GM21576 (cell line): ENCODE results near the gene SACM1L.
"Not testable (repeated sequence)": the region's sequence is repeated elsewhere in the genome, so short reads cannot be mapped to it uniquely, and the experiment has no call there.

Source experiments
- ATAC-seq: cut with Tn5 transposase; IDR thresholded peaks from one replicate; pipeline ENCODE4 v1.9.1; 2021; ENCODE audit warnings: mild to moderate bottlenecking, moderate library complexity; ENCODE audit not compliant: unreplicated experiment

SACM1L gene

DNA sequence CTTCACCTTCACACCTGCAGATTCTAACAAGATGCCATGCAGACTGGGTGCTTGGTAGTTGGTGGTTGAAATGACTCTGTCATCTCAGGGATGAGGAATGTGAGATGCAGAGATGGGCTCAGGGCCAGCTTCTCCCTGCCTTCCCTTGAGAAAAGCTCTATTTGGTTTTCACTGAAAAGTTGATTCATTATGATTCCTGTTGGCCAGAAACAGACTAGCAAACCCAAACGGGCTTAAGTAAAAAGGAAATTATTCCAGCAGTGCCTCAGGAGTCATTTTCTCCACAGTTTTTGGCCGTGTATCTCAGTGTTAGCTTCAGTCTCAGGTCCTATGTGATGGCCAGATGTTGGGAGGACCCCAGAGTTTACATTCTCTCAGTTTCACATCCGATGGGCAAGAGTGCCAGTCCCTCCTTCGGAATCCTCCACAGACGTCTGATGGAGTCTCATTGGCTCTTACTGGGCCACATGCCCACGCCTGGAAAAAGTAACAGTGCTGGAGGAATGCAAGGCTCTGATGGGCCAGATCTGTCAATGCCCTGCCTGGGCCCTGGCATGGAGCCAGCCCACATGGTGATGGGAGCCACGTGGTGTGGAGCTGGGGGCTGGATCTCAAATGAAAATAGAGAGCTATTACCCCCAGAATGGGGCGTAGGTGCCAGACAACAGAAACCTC, 22.3 kb upstream of the SACM1L start:
- no peak for ATAC-seq

DNA sequence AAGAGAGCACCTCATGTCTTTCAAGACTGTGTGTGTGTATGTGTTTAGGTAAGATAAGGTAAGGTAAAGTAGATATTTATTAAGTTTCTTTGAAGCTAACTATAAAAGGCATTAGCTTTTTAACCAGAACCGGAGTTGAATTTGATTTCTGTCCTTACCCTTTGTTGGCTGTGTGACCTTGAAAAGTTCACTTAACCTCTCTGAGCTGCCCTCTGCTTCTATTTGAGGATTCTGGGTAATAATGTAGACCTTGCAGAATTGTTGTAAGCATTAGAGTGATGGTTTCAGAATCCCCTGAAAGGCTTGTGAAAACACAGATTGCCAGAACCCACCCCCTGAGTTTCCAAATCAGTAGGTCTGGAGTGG, 21.6 kb upstream of the SACM1L start:
- no peak for ATAC-seq

DNA sequence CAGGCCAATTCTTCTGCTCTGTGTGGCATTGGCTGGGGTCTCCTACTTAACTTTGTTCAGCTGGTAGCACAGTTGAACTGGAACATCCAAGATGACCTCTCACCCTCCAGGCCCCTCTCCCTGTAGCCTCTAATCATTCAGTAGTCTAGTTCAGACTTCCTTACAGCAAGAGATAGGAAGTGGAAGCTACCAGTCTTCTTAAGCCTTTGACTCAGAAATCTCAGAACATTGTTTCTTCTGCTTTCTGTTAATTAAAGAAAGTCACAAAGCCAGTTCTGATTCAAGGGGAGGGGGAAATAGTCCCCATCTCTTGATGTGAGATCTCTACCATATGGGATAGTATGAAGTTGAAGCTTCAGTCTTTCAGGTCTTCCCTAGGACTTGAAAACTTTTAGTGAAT, 18.8 kb upstream of the SACM1L start:
- ATAC-seq = no peak

DNA sequence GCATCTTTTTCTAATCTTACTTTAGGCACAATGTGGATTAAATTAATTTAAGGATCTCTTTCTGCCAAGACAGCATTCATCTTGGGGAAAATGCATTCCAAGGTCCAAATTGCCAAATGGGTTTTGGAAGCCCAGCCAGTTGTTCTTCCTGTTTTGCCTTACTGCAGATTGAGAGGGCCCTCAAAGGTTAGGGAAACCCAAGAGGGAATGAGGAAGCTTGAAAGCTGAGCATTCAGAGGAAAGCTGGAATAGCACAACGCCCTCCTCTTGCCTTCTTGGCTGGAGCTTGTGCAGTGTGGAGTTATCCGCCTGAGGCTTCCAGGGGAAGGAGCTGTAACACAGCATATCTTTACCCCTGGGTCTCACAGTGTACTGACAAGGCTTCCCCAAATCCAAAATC, 18.2 kb upstream of the SACM1L start:
- no peak for ATAC-seq

DNA sequence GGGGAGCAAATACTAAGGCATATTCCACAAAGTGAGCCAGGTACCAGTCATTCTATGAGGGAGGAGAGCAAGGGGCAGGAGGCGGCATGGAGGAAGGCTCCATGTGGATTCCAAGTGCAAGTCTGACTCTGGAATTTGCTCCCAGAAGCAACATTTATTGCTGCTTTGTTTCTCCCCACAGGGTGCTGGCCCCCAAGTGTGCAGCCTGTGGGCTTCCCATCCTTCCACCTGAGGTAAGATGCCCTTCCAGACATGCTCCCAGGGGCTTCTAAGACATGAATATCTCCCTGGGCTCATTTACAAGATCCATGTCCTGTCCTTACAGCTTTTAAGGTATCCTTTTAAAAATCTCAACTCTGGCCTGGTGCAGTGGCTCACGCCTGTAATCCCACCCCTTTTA, 15.9 kb upstream of the SACM1L start:
- ATAC-seq = no peak

DNA sequence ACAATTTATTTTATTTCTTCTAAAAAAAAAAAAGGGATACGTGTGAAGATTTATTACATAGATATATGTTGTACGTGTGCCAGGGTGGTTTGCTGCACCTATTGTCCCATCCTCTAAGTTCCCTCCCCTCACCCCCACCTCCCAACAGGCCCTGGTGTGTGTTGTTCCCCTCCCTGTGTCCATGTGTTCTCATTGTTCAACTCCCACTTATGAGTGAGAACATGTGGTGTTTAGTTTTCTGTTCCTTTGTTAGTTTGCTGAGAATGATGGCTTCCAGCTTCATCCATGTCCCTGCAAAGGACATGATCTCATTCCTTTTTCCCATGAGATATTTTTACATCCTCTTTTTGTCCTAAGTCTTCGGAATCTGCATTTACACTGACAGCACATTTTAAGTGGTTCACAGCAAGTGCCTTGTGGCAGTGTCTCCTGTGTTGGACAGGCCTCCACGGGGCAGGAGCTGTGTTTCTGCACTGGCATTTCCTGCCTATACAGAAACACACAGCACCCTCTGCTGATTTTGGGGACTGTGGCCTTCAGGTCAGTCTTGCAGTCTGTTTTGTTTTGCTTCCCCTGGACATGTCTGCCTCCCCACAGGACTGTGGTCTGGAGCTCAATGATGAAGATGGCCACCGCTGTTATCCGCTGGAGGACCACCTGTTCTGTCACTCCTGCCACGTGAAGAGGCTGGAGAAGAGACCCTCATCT, 12.7 kb upstream of the SACM1L start:
- no peak for ATAC-seq

DNA sequence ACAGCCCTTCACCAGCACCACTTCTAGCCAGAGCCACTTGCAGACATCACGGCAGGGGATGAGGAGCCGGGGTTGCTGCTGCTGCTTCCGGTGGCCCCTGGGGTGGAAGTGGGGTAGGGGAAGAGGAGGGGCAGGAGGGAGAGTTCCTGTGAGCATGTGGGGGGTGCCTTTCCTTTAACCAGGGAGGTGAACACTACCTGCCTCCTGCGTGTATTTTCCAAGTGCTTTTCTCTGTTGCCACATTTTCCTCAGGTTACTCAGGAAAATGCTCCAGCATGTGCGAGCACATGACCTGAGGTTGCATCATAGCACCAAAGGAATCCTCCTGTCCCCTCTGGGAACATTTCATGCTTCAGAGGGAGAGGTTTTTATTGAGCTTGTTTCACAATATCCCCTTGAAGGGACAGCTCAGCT, 12.2 kb upstream of the SACM1L start:
- no peak for ATAC-seq

DNA sequence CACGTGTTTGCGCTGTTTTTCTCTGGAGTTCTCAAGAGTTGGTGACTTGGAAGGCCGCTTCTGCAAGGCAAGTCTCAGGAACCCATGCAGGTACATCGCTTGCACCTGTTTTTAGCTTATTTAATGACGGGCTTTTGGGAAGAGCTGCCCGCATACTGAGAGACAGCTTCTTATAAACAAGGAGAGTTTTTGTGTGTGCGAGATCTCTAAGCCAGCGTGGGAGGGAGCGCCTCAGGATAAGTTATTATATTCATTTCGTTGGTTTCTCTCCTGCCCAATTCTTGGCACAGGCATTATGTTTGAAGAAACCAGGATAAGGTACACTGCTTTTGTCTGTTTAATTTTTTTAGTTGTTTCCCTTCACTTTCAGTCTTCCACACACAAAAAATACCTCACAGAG, 11.4 kb upstream of the SACM1L start:
- ATAC-seq = no peak

DNA sequence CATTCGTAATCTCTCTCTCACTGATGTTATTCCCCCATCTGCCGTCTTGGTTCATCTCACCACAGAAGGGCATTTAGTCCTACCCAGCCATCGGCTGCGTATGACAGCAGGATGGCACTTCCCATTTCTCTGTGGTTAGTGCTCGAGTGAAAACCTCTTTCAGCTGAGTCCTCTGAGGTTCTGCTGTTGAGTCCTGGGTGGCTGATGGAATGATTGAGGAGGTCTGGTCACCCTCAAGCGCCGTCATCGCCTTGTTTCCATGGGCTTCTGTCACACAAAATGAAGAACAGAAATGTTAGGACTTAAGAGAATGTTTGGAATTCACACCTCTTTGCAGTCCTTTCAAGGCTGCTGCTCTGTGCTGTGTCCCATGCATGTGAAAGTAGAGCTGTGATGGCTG, 9.4 kb upstream of the SACM1L start:
- ATAC-seq = no peak

DNA sequence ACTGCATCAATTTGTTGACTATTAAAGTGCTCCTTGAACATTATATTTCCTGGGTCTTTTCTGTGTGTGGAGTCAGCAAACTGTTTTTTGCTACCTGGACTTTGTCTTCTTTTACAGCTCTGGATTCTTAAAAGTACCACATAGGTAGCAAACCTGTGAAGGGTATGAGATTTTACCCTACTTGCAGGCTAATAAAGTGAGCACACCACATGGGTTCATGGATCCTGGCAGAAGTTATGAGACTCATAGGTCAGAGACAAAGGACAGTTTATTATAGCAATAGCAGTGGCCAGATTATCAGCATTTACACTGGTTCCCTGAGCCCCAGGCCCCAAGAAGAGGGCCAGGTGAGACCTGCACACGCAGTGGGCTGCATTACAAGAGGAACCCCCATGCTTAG, 8.0 kb upstream of the SACM1L start:
- no peak for ATAC-seq

DNA sequence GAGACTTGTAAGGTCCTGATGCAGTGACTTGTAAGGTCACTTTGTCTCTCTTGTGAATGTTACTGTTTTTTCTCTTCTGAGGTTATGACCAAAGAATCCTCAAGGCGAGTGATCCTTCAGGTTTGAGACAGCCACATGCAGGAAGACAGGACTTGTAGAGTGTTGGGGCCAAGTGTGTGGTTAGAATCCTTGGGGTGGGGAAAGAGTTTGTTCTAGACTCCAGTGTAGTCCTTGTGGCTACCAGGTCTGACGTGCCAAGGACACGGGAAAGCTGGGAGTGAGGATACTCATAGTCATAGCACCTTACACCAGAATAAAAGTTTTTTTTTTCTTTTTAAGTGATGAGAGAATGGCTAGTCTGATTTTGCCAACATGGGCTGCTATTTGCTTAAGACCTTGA, 7.3 kb upstream of the SACM1L start:
- no peak for ATAC-seq

DNA sequence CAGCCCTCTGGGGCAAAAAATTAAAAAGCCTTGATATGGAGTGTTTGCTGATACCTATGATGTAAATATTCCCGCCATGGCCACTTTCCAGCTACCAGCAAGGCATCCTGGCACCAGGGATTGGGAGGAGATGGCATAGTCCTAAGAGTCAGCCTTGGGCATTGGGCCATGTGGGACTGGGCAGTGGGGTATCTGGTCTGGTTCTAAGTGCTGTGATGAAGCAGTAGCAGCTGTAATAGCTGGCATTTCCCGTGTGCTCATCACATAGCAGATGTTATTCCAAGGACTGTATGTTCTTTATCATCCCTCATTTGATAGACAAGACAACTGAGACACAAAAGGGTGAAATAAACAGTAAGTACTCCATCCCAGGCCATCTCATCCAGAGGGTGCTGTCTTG, 6.9 kb upstream of the SACM1L start:
- no peak for ATAC-seq

DNA sequence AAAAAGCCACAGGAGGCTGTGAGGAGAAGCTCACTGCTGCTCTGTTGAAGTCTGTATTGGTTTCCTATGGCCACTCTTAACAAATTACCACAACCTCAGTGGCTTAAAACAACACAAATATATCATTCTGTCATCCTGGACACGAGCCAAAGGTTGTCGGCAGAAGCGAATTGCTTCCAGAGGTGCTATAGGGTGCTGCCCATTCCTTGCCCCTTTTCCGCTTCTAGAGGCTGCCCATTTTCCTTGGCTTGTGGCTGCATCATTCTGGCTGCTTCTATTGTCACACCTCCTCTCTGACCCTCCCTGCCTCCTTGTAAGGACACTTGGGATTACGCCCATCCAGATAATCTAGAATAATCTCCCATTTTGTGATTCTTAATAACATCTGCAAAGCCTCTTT, 6.4 kb upstream of the SACM1L start:
- no peak for ATAC-seq

DNA sequence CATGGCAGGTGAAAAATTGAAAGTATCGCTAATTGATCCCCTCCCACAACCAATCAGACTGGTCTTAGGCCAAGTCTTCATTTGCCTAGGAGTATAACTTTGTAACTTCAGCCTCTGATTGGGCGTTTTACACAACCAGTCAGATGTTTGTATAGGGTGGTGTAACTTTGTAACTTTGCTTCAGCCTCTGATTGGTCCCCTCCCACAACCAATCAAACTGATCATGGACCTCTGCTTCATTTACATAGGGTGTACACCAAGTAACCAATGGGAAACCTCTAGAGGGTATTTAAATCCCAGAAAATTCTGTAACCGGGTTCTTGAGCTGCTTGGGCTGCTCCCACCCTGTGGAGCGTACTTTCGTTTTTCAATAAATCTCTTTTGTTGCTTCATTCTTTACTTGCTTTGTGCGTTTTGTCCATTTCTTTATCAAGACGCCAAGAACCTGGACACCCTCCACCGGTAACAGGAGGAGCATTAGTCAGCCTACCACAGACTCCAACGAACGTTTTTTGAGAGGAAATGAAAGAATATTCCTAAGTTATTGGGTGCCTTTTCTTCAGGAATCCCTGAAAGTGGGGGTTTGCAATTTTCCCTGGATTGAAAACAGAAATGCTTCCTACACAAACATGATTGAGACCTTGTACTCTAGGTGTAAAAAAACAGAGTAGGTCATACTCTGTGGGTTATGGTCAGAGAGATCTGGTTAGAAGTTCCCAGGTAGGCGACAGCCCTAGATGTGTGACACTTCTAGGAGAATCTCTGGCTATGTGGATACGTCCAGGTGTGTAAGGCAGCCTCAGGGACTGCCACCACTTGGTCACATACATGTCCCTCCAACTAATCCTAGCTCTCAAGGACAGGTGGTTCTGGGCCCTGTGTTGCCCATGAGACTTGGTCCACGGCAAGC, 5.5 kb upstream of the SACM1L start:
- no peak for ATAC-seq

DNA sequence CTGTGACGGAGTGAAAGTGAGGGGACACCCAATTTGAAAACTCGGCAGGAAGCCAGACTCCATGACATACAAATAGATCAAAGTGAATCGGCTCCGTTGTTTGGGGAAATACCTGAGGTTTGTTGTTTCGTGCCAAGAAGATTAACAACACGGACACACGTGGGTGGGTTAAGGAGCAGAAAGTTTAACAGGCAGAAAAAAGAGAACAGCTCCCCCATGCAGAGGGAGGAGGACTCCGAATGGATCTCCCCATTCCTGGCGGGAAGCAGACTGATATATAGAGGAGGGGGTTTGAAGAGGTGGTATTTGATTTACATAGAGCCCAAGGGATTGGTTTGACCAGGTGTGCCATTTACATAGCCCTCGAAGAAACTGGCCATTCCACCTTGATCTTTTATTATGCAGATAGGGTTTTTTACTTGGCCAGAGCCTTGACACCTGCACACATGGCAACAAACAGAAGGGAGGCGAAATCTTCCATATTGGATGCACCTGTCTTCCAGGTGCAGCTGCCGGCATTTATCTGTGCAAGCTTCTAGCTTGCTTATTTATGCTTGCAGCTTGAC, 4.8 kb upstream of the SACM1L start:
- ATAC-seq = no peak

DNA sequence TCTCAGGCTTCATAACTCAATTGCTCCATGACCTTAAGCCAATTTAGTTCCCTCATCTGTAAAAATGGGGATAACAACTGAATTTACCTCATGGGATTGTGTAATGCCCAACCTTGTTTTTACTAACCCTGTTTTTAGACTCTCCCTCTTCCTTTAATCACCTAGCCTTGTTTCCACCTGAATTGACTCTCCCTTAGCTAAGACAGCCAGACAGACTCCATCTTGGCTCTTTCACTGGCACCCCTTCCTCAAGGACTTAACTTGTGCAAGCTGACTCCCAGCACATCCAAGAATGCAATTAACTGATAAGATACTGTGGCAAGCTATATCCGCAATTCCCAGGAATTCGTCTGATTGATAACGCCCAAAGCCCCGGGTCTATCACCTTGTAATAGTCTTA, 3.5 kb upstream of the SACM1L start:
- not testable (repeated sequence) for ATAC-seq

DNA sequence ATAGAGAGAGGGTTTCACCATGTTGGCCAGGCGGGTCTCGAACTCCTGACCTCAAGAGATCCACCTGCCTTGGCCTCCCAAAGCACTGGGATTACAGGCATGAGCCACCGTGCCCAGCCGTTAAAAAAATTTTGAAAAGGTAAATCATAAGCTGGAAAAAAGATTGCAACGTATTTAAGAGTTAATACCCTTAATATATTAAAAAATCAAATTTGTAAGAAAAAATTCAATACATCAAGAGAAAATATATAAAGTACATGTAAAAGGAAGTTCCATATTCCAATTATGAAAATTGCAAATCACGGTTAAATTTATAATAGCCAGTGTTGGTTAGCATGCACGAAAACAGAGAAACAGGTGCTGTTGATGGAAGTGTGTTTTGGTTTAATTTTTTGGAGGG, 2.3 kb upstream of the SACM1L start:
- no peak for ATAC-seq

DNA sequence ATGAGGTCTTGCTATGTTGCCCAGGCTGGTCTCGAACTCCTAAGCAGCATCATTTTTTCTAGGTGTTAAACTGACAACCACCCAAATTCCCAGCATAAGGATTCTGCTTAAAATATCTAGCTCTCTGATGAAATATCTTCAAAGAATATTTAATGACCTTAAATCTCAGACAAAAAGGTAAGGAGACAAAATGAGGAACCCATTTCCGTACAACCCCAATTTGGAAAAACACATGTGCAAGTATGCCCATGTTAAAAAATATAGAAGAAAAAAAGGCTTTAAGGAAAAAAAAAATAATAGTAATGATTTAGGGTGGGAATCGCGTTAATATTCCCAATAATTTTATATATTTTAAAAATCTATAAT, 1.4 kb upstream of the SACM1L start:
- ATAC-seq = no peak

DNA sequence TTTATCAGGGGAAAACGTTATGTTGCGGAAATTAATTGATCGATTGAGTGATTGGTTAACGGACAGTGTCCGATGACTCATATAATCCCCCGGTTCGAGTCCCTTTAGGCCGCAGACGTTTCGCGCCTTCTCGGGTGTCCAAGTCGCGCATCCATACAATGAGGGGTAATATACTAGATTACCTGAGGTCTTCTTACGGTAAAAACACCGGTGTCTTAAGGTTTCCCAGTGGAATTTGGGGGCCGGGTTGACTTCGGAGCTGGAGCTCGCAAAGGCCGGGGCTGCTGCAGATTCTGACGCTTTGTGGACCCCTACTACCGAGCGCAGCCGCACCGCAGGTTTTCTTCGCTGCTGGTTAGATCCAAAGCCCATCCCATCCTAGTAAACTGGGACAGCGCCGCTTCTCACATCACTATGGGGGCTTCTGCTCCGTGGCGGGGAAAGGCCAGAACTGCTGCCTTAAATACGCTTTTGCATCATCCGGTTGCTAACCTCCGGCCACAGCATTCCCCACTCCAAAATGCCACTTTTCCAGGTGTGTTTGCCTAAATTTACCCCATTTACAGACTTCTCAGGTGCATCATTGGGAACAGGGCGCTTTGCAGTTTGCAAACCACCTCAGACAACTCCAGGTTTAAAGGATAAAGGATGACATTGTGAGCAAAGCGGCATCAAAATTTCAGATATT, 858 bp upstream of the SACM1L start:
- ATAC-seq = no peak

DNA sequence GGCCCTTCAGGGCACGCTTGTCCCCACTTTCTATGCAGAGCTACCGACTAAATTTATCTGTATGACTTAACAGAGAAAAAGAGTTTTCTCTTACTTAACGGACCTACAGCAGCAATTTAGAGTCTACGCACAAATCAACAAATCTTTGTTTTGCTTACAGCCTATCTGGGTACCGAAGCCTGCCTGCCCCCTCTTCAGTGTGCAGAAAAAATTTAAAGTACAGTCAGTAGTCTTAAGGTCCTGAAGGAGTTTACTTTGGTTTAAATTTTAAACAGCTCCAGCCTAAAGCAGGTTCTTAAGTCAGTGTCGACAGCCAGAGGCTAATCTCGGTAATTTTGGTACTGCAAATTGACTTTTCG, 570 bp downstream of the SACM1L start:
- no peak for ATAC-seq

DNA sequence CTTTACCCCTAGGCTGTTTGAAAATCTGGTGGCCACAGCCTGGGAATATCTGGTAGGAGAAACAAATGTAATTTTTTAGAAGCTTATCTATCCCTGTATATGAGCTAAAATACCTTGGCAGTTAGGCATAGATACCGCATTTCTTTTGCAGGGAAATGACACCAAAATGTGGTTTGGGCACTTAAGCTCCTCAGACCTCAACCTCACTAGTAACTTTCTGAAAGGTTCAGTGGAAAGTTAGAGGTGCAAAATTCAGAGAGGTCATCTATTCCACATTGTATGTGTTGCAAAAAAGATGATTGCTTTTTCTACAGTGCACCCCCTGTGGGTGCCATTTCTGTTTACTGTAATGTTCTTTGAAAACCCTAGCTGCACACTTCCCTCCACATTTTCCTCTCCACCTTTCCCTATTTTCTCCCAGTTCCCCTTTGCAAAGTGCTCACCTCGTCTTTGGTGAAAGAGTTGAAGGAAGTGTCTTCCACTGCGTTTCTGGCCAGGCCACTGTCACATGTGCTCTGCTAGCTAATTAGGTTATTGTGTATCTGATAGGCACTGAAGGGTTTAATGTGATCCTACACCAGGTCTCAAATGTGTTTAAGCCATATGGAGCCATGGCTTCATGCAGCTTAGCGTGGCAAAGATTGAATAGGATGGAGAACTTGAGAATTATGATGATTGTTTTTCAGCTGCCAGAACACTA, 1.3 kb downstream of the SACM1L start:
- no peak for ATAC-seq
